ENCODE data around the gene FKBP11.

DNA sequence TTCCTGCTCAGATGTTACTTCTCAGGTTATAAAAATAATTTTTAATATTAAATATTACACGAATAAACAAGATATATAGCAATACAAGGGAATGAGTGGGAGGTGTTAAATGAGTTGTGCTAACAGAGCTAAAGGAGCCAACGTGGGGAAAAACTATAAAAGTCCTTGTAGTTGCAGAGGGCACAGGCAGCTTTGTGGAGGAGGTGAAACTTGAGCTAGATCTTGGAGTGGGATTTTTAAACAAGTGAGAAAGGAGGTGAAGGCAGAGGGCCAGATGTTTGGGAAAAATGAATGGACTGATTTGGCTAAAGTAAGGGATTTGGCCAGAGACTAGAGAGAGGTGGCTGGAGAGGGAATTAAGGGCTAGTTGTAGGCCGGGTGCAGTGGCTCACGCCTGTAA lies 5.2 kb upstream of the FKBP11 start:
- TF ChIP-seq POLR2A (IDR thresholded peaks at IDR 0.05), result no peak
- TF ChIP-seq, protein P1, sequence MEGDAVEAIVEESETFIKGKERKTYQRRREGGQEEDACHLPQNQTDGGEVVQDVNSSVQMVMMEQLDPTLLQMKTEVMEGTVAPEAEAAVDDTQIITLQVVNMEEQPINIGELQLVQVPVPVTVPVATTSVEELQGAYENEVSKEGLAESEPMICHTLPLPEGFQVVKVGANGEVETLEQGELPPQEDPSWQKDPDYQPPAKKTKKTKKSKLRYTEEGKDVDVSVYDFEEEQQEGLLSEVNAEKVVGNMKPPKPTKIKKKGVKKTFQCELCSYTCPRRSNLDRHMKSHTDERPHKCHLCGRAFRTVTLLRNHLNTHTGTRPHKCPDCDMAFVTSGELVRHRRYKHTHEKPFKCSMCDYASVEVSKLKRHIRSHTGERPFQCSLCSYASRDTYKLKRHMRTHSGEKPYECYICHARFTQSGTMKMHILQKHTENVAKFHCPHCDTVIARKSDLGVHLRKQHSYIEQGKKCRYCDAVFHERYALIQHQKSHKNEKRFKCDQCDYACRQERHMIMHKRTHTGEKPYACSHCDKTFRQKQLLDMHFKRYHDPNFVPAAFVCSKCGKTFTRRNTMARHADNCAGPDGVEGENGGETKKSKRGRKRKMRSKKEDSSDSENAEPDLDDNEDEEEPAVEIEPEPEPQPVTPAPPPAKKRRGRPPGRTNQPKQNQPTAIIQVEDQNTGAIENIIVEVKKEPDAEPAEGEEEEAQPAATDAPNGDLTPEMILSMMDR (IDR thresholded peaks at IDR 0.05), result no peak
